ENCODE measurements around the gene COL6A2. TPM values are rescaled to one million over a fixed set of nuclear protein-coding genes. Genes with fewer than 3 reads are reported as not detected.

The COL6A2 gene
- total RNA-seq, 4 donors from 2014 or later = 321 to 1,200 (median 948) TPM

GRCh38 chr21:46131588-46131837 lies 33.6 kb downstream of the COL6A2 start:
- H3K27ac ChIP-seq = no peak overlapping the region
- intact Hi-C loops (cut with DNase I; ENCODE audit: low total_unique reads) = no loop called here
- TF ChIP-seq CTCF (IDR thresholded peaks at IDR 0.05) (no peak), POLR2A (IDR thresholded peaks at IDR 0.05) (no peak)

GRCh38 chr21:46131838-46132651 lies 34.1 kb downstream of the COL6A2 start:
- intact Hi-C loops (cut with DNase I; ENCODE audit: low total_unique reads) = no loop called here
- DNase-seq = no peak
- Histone ChIP-seq H3K36me3 (no peaks in the 10 kb centered on the region), H3K9me3 (no peaks in the 10 kb centered on the region), H3K27ac (no peak overlapping the region), H3K4me3 (no peak overlapping the region), H3K27me3 (no peaks in the 10 kb centered on the region), H3K4me1 (peaks cover 0 to 3% of the 10 kb centered on the region in 2 donors)
- TF ChIP-seq POLR2A (IDR thresholded peaks at IDR 0.05) (no peak), CTCF (IDR thresholded peaks at IDR 0.05) (no peak)

More at GRCh38 chr21:46131588-46131837, 33.6 kb downstream of the COL6A2 start:
- no peaks in the 10 kb centered on the region for H3K27me3 ChIP-seq
- no peak overlapping the region for H3K4me3 ChIP-seq
- no peaks in the 10 kb centered on the region for H3K9me3 ChIP-seq
- DNase-seq = no peak
- peaks cover 0 to 3% of the 10 kb centered on the region in 2 donors for H3K4me1 ChIP-seq
- no peaks in the 10 kb centered on the region for H3K36me3 ChIP-seq

- H3K27me3 ChIP-seq = no peaks in the 10 kb centered on the region
- TF ChIP-seq CTCF (IDR thresholded peaks at IDR 0.05) = no peak
- no peak for TF ChIP-seq POLR2A (IDR thresholded peaks at IDR 0.05)
- intact Hi-C loops (cut with DNase I; ENCODE audit: low total_unique reads) = no loop called here
- no peak overlapping the region for H3K4me3 ChIP-seq
- H3K4me1 ChIP-seq = no peaks in the 10 kb centered on the region
- H3K9me3 ChIP-seq = no peaks in the 10 kb centered on the region
- no peak for DNase-seq
- no peak overlapping the region for H3K27ac ChIP-seq
- H3K36me3 ChIP-seq = no peaks in the 10 kb centered on the region
These were observed 38.0 kb downstream of the COL6A2 start for GRCh38 chr21:46135782-46136395.

- Histone ChIP-seq H3K9me3 (no peaks in the 10 kb centered on the region), H3K36me3 (no peaks in the 10 kb centered on the region), H3K27me3 (no peaks in the 10 kb centered on the region), H3K4me3 (no peak overlapping the region), H3K27ac (no peak overlapping the region), H3K4me1 (no peaks in the 10 kb centered on the region)
- TF ChIP-seq CTCF (IDR thresholded peaks at IDR 0.05) (no peak), POLR2A (IDR thresholded peaks at IDR 0.05) (no peak)
- intact Hi-C loops (cut with DNase I; ENCODE audit: low total_unique reads) = no loop called here
- DNase-seq = no peak
These were observed 38.9 kb downstream of the COL6A2 start for GRCh38 chr21:46136739-46137349.

- H3K36me3 ChIP-seq = no peaks in the 10 kb centered on the region
- no peaks in the 10 kb centered on the region for H3K4me1 ChIP-seq
- no peak overlapping the region for H3K27ac ChIP-seq
- no peak for DNase-seq
- intact Hi-C loops (cut with DNase I; ENCODE audit: low total_unique reads) = no loop called here
- H3K9me3 ChIP-seq = no peaks in the 10 kb centered on the region
- no peak for TF ChIP-seq CTCF (IDR thresholded peaks at IDR 0.05)
- TF ChIP-seq POLR2A (IDR thresholded peaks at IDR 0.05) = no peak
- H3K27me3 ChIP-seq = no peaks in the 10 kb centered on the region
- no peak overlapping the region for H3K4me3 ChIP-seq
These were observed 40.0 kb downstream of the COL6A2 start for GRCh38 chr21:46137908-46138307.

All from uterus (tissue), 4 donors.